ENCODE measurements around the gene AK5.

DNA sequence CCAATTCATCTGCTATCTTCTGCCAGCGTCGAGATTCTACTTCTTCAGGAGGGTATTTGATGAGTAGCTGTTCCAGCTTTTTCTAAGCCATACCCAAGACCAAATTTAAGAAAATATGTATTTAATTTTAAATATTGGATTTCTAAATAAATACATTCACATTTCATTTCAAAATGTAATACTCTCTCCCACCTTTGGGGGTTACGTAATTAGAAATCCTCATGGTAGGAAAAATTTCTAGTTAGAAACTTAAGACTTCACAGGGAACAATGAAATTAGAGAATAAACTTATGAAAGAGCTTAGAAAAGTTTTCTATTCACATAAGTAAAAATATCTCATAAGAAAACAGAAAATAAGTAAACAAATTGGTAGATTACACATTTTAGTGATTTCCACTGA, 297.7 kb downstream of the AK5 start:
- no peak for TF ChIP-seq MXI1 (IDR thresholded peaks at IDR 0.05; ENCODE audit: borderline replicate concordance, low read depth, low read length)
- TF ChIP-seq, protein P1, sequence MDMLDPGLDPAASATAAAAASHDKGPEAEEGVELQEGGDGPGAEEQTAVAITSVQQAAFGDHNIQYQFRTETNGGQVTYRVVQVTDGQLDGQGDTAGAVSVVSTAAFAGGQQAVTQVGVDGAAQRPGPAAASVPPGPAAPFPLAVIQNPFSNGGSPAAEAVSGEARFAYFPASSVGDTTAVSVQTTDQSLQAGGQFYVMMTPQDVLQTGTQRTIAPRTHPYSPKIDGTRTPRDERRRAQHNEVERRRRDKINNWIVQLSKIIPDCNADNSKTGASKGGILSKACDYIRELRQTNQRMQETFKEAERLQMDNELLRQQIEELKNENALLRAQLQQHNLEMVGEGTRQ (IDR thresholded peaks at IDR 0.05; ENCODE audit: low read depth, low read length), result no peak
- no peak for TF ChIP-seq POLR2A (IDR thresholded peaks at IDR 0.05; ENCODE audit: low read depth, low read length)
- TF ChIP-seq RAD21 (IDR thresholded peaks at IDR 0.05; ENCODE audit: low read length), result no peak
- TF ChIP-seq, protein P2, sequence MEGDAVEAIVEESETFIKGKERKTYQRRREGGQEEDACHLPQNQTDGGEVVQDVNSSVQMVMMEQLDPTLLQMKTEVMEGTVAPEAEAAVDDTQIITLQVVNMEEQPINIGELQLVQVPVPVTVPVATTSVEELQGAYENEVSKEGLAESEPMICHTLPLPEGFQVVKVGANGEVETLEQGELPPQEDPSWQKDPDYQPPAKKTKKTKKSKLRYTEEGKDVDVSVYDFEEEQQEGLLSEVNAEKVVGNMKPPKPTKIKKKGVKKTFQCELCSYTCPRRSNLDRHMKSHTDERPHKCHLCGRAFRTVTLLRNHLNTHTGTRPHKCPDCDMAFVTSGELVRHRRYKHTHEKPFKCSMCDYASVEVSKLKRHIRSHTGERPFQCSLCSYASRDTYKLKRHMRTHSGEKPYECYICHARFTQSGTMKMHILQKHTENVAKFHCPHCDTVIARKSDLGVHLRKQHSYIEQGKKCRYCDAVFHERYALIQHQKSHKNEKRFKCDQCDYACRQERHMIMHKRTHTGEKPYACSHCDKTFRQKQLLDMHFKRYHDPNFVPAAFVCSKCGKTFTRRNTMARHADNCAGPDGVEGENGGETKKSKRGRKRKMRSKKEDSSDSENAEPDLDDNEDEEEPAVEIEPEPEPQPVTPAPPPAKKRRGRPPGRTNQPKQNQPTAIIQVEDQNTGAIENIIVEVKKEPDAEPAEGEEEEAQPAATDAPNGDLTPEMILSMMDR (conservative IDR thresholded peaks at IDR 0.05; ENCODE audit: low read depth, low read length), result no peak
- TF ChIP-seq BHLHE40 (IDR thresholded peaks at IDR 0.05; ENCODE audit: low read depth, low read length), result no peak
- TF ChIP-seq, protein P3, sequence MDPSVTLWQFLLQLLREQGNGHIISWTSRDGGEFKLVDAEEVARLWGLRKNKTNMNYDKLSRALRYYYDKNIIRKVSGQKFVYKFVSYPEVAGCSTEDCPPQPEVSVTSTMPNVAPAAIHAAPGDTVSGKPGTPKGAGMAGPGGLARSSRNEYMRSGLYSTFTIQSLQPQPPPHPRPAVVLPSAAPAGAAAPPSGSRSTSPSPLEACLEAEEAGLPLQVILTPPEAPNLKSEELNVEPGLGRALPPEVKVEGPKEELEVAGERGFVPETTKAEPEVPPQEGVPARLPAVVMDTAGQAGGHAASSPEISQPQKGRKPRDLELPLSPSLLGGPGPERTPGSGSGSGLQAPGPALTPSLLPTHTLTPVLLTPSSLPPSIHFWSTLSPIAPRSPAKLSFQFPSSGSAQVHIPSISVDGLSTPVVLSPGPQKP (IDR thresholded peaks at IDR 0.05; ENCODE audit: borderline replicate concordance, low read depth, low read length), result no peak
- no peak for TF ChIP-seq SMC3 (IDR thresholded peaks at IDR 0.05; ENCODE audit: low read depth, low read length)
- TF ChIP-seq RCOR1 (IDR thresholded peaks at IDR 0.05; ENCODE audit: insufficient replicate concordance, low read length), result no peak
- TF ChIP-seq CEBPB (IDR thresholded peaks at IDR 0.05; ENCODE audit: low read depth, low read length), result no peak
- no peak for TF ChIP-seq MAZ (IDR thresholded peaks at IDR 0.05; ENCODE audit: borderline replicate concordance, low read depth, low read length)
- no peak for TF ChIP-seq RFX5 (IDR thresholded peaks at IDR 0.05; ENCODE audit: low read depth, low read length)
- TF ChIP-seq CHD1 (IDR thresholded peaks at IDR 0.05; ENCODE audit: low read depth, low read length), result no peak
- TF ChIP-seq FOS (IDR thresholded peaks at IDR 0.05; ENCODE audit: low read depth, low read length), result no peak
